Measurements from ENCODE around the gene CEP41.

DNA sequence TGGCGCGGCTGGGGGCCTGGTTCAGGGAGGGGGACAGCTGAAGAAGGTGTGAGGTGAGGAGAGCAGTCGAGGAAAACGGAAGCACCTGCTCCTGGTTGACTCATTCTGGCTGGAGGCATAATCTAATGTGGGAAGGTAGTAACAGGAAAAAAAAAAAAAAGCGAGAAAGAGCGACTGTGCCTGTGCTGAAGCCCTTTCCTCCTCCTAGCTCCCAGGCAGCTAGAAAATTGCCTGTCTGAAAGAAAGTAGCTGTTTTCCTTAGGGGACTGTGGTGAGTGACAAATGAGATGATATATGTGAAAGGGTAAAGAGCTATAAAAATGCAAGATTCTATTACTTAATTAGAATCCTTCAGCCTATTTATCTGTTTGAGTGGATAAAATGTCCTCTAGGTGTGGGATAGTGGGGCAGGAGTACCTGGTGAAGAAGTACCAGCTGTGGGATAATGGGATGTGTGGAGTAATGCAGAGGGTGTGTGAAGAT lies 46.2 kb upstream of the CEP41 start:
- TF ChIP-seq, protein P1, sequence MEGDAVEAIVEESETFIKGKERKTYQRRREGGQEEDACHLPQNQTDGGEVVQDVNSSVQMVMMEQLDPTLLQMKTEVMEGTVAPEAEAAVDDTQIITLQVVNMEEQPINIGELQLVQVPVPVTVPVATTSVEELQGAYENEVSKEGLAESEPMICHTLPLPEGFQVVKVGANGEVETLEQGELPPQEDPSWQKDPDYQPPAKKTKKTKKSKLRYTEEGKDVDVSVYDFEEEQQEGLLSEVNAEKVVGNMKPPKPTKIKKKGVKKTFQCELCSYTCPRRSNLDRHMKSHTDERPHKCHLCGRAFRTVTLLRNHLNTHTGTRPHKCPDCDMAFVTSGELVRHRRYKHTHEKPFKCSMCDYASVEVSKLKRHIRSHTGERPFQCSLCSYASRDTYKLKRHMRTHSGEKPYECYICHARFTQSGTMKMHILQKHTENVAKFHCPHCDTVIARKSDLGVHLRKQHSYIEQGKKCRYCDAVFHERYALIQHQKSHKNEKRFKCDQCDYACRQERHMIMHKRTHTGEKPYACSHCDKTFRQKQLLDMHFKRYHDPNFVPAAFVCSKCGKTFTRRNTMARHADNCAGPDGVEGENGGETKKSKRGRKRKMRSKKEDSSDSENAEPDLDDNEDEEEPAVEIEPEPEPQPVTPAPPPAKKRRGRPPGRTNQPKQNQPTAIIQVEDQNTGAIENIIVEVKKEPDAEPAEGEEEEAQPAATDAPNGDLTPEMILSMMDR (IDR thresholded peaks at IDR 0.05): no peak
- no peak for TF ChIP-seq POLR2A (IDR thresholded peaks at IDR 0.05)

Data from Peyer's patch (tissue), 4 donors.